ENCODE data around the gene SSR1.

DNA sequence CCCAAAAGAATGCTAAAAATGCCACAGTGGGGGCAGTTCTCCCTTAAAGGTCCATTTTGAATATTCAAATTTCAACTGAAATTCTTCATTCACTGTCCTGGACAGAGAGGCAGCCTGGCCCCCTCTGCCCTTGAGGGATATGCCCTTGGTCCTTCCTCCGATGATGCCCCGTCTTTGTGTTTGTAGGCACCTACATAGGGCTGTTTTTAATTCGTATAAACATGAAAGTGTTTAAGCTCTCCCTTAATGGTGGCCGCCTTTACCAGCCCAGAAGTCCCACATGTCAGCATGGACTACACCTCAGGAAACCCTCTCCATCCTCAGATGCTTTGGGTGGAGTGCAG lies 70.2 kb downstream of the SSR1 start:
- TF ChIP-seq POLR2AphosphoS5 (IDR thresholded peaks at IDR 0.05; ENCODE audit: low read depth, low read length), result no peak
- no peak for TF ChIP-seq TAF1 (IDR thresholded peaks at IDR 0.05; ENCODE audit: borderline replicate concordance, insufficient read depth, low read length)
- TF ChIP-seq, protein P1, sequence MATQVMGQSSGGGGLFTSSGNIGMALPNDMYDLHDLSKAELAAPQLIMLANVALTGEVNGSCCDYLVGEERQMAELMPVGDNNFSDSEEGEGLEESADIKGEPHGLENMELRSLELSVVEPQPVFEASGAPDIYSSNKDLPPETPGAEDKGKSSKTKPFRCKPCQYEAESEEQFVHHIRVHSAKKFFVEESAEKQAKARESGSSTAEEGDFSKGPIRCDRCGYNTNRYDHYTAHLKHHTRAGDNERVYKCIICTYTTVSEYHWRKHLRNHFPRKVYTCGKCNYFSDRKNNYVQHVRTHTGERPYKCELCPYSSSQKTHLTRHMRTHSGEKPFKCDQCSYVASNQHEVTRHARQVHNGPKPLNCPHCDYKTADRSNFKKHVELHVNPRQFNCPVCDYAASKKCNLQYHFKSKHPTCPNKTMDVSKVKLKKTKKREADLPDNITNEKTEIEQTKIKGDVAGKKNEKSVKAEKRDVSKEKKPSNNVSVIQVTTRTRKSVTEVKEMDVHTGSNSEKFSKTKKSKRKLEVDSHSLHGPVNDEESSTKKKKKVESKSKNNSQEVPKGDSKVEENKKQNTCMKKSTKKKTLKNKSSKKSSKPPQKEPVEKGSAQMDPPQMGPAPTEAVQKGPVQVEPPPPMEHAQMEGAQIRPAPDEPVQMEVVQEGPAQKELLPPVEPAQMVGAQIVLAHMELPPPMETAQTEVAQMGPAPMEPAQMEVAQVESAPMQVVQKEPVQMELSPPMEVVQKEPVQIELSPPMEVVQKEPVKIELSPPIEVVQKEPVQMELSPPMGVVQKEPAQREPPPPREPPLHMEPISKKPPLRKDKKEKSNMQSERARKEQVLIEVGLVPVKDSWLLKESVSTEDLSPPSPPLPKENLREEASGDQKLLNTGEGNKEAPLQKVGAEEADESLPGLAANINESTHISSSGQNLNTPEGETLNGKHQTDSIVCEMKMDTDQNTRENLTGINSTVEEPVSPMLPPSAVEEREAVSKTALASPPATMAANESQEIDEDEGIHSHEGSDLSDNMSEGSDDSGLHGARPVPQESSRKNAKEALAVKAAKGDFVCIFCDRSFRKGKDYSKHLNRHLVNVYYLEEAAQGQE (IDR thresholded peaks at IDR 0.05; ENCODE audit: insufficient read depth in 1 of 2, low read depth in 2 of 2, low read length in 2 of 2), result no peak

Measured in PFSK-1 (cell line).